Subcutaneous abdominal adipose tissue (tissue), 5 donors: Measurements from ENCODE around the gene CHAF1A.
A peak's percentile ranks its signal among the peaks of the same experiment; 100 is the strongest.

Experiments used
- H3K27ac ChIP-seq: one replicate; pipeline ENCODE4 v1.7.0; 2013; ENCODE audit warnings: low read depth, mild to moderate bottlenecking, inconsistent platforms, low read length, moderate library complexity
- H3K27me3 ChIP-seq, 5 donors: one replicate each; pipeline ENCODE4 v1.7.0; 2013; ENCODE audit warnings: low read length in 5 of 5, inconsistent platforms in 1 of 5; ENCODE audit not compliant: control insufficient read depth in 5 of 5, insufficient read depth in 4 of 5
- H3K36me3 ChIP-seq, 5 donors: one replicate each; pipeline ENCODE4 v1.7.0; 2013; ENCODE audit warnings: low read length in 5 of 5; ENCODE audit not compliant: control insufficient read depth in 5 of 5, insufficient read depth in 5 of 5
- H3K4me1 ChIP-seq, 5 donors: one replicate each; pipeline ENCODE4 v1.7.0; 2013; ENCODE audit warnings: low read length in 5 of 5, mild to moderate bottlenecking in 3 of 5, moderate library complexity in 1 of 5; ENCODE audit not compliant: control insufficient read depth in 5 of 5, insufficient read depth in 5 of 5
- H3K4me3 ChIP-seq, 5 donors: one replicate each; pipeline ENCODE4 v1.7.0; 2013; ENCODE audit warnings: low read length in 5 of 5, low read depth in 1 of 5
- H3K9ac ChIP-seq, 5 donors: one replicate each; pipeline ENCODE4 v1.7.0; 2013; ENCODE audit warnings: low read length in 5 of 5, mild to moderate bottlenecking in 4 of 5, moderate library complexity in 3 of 5
- H3K9me3 ChIP-seq, 5 donors: one replicate each; pipeline ENCODE4 v1.7.0; 2013; ENCODE audit warnings: low read length in 5 of 5; ENCODE audit not compliant: control insufficient read depth in 5 of 5
- donor health status: healthy.
- donor health status: healthy.
- donor health status: healthy.
- donor health status: healthy.
- donor health status: healthy.

Gene CHAF1A

GRCh38 chr19:4379383-4380253 lies 22.8 kb upstream of the CHAF1A start:
- Histone ChIP-seq H3K27me3 (no peaks in the 10 kb centered on the region), H3K9ac (peak overlapping the region in 2 of 5 donors; percentile 19 to 43), H3K36me3 (peaks cover 0 to 27% (median 12%) of the 10 kb centered on the region in 5 donors), H3K4me3 (peak overlapping the region in 2 of 5 donors; percentile 1 to 39), H3K27ac (peak overlapping the region; percentile 48), H3K9me3 (no peaks in the 10 kb centered on the region), H3K4me1 (peaks cover 19 to 69% (median 57%) of the 10 kb centered on the region in 5 donors)

DNA sequence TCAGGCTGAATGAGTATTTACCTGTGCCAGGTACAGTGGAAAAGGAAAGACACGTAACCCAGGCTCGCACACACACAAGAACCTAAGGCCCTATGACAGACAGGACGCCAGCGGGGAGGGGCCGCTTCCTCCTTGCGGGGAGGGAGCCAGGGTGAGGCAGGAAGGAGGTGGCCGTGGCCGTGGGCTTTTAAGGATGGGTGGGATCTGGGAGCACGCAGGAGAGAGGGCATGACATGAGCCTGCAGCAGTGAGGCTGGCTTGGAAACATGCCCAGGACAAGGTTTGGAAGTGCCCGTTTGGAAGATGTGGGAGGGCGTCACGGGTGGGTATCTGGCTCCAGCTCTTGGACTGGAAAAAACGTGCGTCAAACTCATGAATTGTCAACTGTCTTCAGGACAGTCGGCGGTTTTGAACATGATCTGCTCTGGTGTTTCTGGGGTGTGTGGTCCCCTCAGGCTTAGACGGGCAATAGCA lies 22.1 kb upstream of the CHAF1A start:
- H3K27ac ChIP-seq = peak overlapping the region; percentile 48
- H3K36me3 ChIP-seq = peaks cover 0 to 30% (median 14%) of the 10 kb centered on the region in 5 donors
- no peaks in the 10 kb centered on the region for H3K9me3 ChIP-seq
- peaks cover 15 to 69% (median 50%) of the 10 kb centered on the region in 5 donors for H3K4me1 ChIP-seq
- peak overlapping the region in 2 of 5 donors; percentile 32 to 43 for H3K9ac ChIP-seq
- no peaks in the 10 kb centered on the region for H3K27me3 ChIP-seq
- H3K4me3 ChIP-seq = peak overlapping the region in 2 of 5 donors; percentile 1 to 39

GRCh38 chr19:4385291-4386040 lies 17.0 kb upstream of the CHAF1A start:
- Histone ChIP-seq H3K27ac (no peak overlapping the region), H3K9ac (no peak overlapping the region), H3K4me1 (peaks cover 14 to 71% (median 37%) of the 10 kb centered on the region in 5 donors), H3K27me3 (no peaks in the 10 kb centered on the region), H3K9me3 (no peaks in the 10 kb centered on the region), H3K36me3 (peaks cover 0 to 22% (median 19%) of the 10 kb centered on the region in 5 donors), H3K4me3 (no peak overlapping the region)

DNA sequence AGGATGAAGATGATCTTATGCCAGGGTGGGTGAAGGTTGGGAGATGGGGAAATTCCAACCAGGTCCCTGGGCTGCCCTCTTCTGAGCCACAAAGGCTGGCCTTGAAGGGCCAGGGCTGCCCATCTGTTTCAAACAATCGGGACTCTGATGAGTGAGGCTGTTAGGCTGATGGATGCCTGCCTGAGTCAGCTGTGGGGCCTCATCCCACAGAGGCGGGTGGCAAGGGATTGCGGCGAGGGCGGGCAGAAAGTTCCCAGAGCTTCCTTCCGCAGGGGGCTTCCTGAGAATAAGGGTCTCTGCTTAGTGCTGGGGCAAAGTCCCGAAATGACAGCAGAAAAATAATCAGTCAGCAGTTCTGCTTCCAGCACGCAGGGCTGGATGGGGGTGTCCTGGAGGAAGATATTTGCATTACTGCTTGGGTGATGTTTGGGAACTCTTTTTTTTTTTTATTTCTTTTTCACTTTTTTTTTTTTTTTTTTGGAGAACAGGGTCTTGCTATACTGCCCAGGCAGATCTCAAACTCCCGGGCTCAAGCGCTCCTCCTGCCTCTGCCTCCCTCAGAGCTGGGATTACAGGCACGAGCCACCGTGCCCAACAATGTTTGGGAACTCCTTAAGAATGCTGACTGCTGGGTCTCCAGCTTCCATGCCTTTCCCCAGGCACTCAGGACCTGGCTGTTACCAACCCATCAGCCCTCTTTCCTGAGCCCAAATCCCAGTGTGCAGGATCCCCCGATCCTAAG lies 16.2 kb upstream of the CHAF1A start:
- peaks cover 20 to 71% (median 37%) of the 10 kb centered on the region in 5 donors for H3K4me1 ChIP-seq
- H3K27me3 ChIP-seq = no peaks in the 10 kb centered on the region
- H3K9ac ChIP-seq = no peak overlapping the region
- H3K27ac ChIP-seq = no peak overlapping the region
- H3K4me3 ChIP-seq = no peak overlapping the region
- H3K9me3 ChIP-seq = no peaks in the 10 kb centered on the region
- H3K36me3 ChIP-seq = peaks cover 0 to 22% (median 19%) of the 10 kb centered on the region in 5 donors

GRCh38 chr19:4388337-4389063 lies 13.9 kb upstream of the CHAF1A start:
- no peaks in the 10 kb centered on the region for H3K27me3 ChIP-seq
- peak overlapping the region in 1 of 5 donors; percentile 14 for H3K4me3 ChIP-seq
- peak overlapping the region in 1 of 5 donors; percentile 63 for H3K9ac ChIP-seq
- no peaks in the 10 kb centered on the region for H3K9me3 ChIP-seq
- H3K27ac ChIP-seq = peak overlapping the region; percentile 46
- H3K36me3 ChIP-seq = peaks cover 0 to 20% (median 17%) of the 10 kb centered on the region in 5 donors
- peaks cover 31 to 88% (median 55%) of the 10 kb centered on the region in 5 donors for H3K4me1 ChIP-seq

DNA sequence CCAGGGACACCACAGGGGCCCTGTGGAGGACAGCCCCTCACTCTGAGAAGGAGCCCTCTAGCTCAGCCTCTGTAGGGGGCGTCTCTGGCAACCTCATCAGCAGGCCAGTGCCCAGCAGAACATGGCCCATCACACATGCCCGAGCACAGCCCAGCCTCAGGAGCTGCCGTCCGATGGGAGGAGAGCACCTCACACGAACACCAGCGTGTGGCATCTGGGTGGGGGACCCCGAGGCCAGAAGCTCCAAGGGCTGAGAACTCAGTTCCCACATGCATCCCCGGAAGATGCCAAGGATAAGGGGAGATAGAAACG lies 13.4 kb upstream of the CHAF1A start:
- H3K9me3 ChIP-seq = no peaks in the 10 kb centered on the region
- H3K36me3 ChIP-seq = peaks cover 0 to 16% (median 12%) of the 10 kb centered on the region in 5 donors
- H3K27me3 ChIP-seq = no peaks in the 10 kb centered on the region
- peak overlapping the region; percentile 46 for H3K27ac ChIP-seq
- peak overlapping the region in 1 of 5 donors; percentile 63 for H3K9ac ChIP-seq
- no peak overlapping the region for H3K4me3 ChIP-seq
- H3K4me1 ChIP-seq = peaks cover 31 to 86% (median 58%) of the 10 kb centered on the region in 5 donors

DNA sequence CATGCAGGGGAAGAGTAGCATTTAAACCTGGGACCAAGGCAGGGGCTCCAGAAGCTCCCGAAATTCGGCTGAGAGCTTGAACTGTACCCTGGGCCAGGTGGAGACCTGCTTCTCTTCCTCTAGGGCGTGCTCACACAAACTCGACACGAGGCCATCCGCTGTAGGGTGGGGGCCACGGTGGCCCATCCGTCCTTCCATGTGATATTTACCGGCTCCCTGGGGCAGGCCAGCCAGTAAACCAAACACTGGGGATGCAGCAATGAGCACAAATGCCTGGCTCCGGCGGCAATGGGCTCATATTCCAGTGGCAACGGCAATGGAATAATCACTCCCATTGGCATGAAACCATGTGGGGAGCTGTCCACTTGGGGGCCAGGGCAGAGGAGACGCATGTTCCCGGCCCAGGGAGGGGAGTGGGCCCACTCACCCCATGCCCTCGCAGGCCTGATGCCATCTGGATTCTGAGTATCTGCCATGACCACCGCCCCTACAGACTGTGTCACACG lies 12.9 kb upstream of the CHAF1A start:
- no peaks in the 10 kb centered on the region for H3K27me3 ChIP-seq
- peaks cover 33 to 86% (median 62%) of the 10 kb centered on the region in 5 donors for H3K4me1 ChIP-seq
- H3K36me3 ChIP-seq = peaks cover 0 to 10% (median 7%) of the 10 kb centered on the region in 5 donors
- H3K4me3 ChIP-seq = peak overlapping the region in 3 of 5 donors; percentile 27 to 40 (median 31)
- peak overlapping the region in 3 of 5 donors; percentile 11 to 58 (median 55) for H3K9ac ChIP-seq
- H3K27ac ChIP-seq = peak overlapping the region; percentile 84
- no peaks in the 10 kb centered on the region for H3K9me3 ChIP-seq

DNA sequence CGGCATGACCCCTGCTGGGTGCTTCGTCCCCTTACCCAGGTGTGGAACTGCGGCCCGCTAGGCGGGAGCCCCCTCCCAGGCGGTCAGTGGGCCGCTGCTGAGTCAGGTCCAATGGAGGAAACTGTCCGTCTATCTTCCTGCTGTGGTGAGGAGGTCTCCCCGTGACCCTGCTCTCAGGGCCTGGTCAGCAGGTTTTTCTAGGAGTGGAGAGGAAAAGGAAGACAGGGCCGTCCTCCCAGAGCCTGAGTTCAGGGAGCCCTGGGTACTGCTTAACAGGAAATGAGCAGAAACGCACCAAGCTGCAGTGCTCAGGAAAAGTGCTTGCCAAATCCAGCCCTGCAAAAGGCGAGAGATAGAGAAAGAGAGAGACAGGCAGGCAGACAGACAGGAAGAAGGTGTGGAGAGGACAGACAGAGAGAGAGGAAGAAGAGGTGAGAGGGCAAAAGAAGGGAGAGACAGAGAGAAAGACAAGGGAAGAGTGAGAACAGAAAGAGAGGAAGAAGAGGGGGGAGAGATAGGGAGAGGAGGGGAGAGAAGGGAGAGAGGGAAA lies 12.3 kb upstream of the CHAF1A start:
- Histone ChIP-seq H3K4me3 (peak overlapping the region in 4 of 5 donors; percentile 10 to 48 (median 36)), H3K9me3 (no peaks in the 10 kb centered on the region), H3K4me1 (peaks cover 33 to 86% (median 67%) of the 10 kb centered on the region in 5 donors), H3K27ac (peak overlapping the region; percentile 84), H3K9ac (peak overlapping the region in 4 of 5 donors; percentile 11 to 58 (median 56)), H3K27me3 (no peaks in the 10 kb centered on the region), H3K36me3 (peaks cover 0 to 12% (median 9%) of the 10 kb centered on the region in 5 donors)
